GM12874 (cell line): ENCODE data around the gene CD34.

ENCODE experiments used
- TF ChIP-seq, protein P1 (sequence below): IDR thresholded peaks from 2 replicates; pipeline ENCODE4 v1.5.1; 2011; ENCODE audit warnings: low read depth, mild to moderate bottlenecking, control low read depth, low read length, moderate library complexity; ENCODE audit not compliant: insufficient read depth

The CD34 gene

DNA sequence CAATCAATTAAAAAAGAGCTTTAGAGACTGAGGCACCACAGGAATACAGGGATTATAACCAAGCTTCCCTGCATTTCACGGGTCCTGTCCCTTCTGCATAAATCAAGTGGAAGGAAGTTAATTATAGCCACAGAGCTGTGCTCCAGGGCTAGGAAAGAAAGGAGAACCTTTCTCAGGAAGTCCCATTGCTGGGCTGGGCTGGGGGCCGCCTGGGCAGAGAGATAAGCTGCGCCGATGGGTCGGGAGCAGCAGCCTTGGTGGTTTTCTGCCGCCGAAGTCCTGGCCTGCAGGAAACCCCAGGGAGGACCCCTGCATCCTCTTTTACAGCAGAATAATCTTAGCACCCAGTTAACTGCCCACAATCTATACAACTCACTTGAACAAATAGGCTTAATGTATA is 12.6 kb upstream of the CD34 start:
- TF ChIP-seq, protein P1, sequence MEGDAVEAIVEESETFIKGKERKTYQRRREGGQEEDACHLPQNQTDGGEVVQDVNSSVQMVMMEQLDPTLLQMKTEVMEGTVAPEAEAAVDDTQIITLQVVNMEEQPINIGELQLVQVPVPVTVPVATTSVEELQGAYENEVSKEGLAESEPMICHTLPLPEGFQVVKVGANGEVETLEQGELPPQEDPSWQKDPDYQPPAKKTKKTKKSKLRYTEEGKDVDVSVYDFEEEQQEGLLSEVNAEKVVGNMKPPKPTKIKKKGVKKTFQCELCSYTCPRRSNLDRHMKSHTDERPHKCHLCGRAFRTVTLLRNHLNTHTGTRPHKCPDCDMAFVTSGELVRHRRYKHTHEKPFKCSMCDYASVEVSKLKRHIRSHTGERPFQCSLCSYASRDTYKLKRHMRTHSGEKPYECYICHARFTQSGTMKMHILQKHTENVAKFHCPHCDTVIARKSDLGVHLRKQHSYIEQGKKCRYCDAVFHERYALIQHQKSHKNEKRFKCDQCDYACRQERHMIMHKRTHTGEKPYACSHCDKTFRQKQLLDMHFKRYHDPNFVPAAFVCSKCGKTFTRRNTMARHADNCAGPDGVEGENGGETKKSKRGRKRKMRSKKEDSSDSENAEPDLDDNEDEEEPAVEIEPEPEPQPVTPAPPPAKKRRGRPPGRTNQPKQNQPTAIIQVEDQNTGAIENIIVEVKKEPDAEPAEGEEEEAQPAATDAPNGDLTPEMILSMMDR: no peak

DNA sequence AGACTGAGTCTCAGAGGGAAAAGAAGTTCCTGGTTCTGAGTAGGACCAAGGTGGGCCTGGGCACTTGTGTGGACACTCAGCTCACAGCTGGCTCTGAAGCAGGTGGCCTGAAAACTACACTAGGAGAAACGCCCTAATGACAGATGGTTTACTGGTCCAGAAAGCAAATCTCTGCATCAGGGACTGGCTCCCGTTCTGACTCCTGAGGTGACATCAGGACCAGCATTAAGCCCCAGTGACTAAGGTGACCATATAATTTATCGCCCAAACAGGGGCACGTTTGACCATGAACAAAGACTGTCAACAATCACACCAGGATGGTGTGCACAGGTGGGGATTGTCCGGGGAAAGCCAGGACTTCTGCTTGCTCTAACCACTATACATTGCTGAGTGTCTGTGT is 12.2 kb upstream of the CD34 start:
- TF ChIP-seq, protein P1: no peak

- TF ChIP-seq, protein P1: no peak
These were observed 11.6 kb upstream of the CD34 start for GRCh38 chr1:207922554-207922953.

GRCh38 chr1:207921321-207921720 is 10.4 kb upstream of the CD34 start:
- TF ChIP-seq, protein P1: no peak

- TF ChIP-seq, protein P1: no peak
These were observed 9.6 kb upstream of the CD34 start for GRCh38 chr1:207920444-207921021.

- TF ChIP-seq, protein P1: no peak
These were observed 8.7 kb upstream of the CD34 start for GRCh38 chr1:207919523-207920170.

GRCh38 chr1:207918581-207918980 is 7.7 kb upstream of the CD34 start:
- TF ChIP-seq, protein P1: no peak
